Endodermal cell (in vitro differentiated cells): ENCODE measurements around the gene FAM107B. TPM values are rescaled to one million over a fixed set of nuclear protein-coding genes. Genes with fewer than 3 reads are reported as not detected.

Experiments
- DNase-seq: peaks from one replicate; pipeline ENCODE4 v3.0.0-alpha.2; 2017
- H3K27ac ChIP-seq: 2 replicates; pipeline ENCODE4 v1.5.1; 2013; ENCODE audit warnings: mild to moderate bottlenecking, low read depth, low read length, moderate library complexity
- H3K27me3 ChIP-seq: 2 replicates; pipeline ENCODE4 v1.6.1; 2013; ENCODE audit warnings: mild to moderate bottlenecking, low read length, moderate library complexity; ENCODE audit not compliant: insufficient read depth, control insufficient read depth, poor library complexity, severe bottlenecking
- H3K36me3 ChIP-seq: 2 replicates; pipeline ENCODE4 v1.7.0; 2013; ENCODE audit warnings: mild to moderate bottlenecking, low read length, moderate library complexity; ENCODE audit not compliant: control insufficient read depth, insufficient read depth
- H3K4me1 ChIP-seq: one replicate; pipeline ENCODE4 v1.7.0; 2013; ENCODE audit warnings: low read length; ENCODE audit not compliant: control insufficient read depth, insufficient read depth
- H3K4me3 ChIP-seq: 2 replicates; pipeline ENCODE4 v1.5.1; 2013; ENCODE audit warnings: mild to moderate bottlenecking, low read length, moderate library complexity
- H3K9ac ChIP-seq: 2 replicates; pipeline ENCODE4 v1.6.1; 2013; ENCODE audit warnings: mild to moderate bottlenecking, low read length, moderate library complexity; ENCODE audit not compliant: poor library complexity, severe bottlenecking; ENCODE audit errors: extremely low read depth
- H3K9me3 ChIP-seq: 2 replicates; pipeline ENCODE4 v1.6.1; 2013; ENCODE audit warnings: mild to moderate bottlenecking, low read length, moderate library complexity; ENCODE audit not compliant: control insufficient read depth
- H3K27ac Mint-ChIP-seq: 2 replicates; pipeline ENCODE4 v1.8.0; 2020; ENCODE audit warnings: mixed read lengths
- H3K27me3 Mint-ChIP-seq: 2 replicates; pipeline ENCODE4 v1.8.0; 2021; ENCODE audit warnings: mild to moderate bottlenecking, mixed read lengths; ENCODE audit not compliant: insufficient read depth
- H3K36me3 Mint-ChIP-seq: 2 replicates; pipeline ENCODE4 v1.8.0; 2020; ENCODE audit warnings: low read depth, mixed read lengths
- H3K4me1 Mint-ChIP-seq: 2 replicates; pipeline ENCODE4 v1.8.0; 2020; ENCODE audit warnings: mixed read lengths
- H3K4me3 Mint-ChIP-seq: 2 replicates; pipeline ENCODE4 v1.8.0; 2020; ENCODE audit warnings: mild to moderate bottlenecking, moderate library complexity, mixed read lengths
- H3K9me3 Mint-ChIP-seq: 2 replicates; pipeline ENCODE4 v1.8.0; 2020; ENCODE audit warnings: mild to moderate bottlenecking, mixed read lengths
- CTCF ChIP-seq: fragments of 200-600 bp; sonication (generic); conservative IDR thresholded peaks from 2 replicates; pipeline ENCODE4 v1.5.0; 2021; ENCODE audit warnings: antibody characterized with exemption, mild to moderate bottlenecking
- WGBS, 2 experiments: methylation state at CpG; one replicate each; pipeline versions ENCODE4 v1.1.5 to v1.1.7; 2013; ENCODE audit warnings: missing lambda C conversion rate in 2 of 2, mixed read lengths in 1 of 2; ENCODE audit not compliant: insufficient coverage in 1 of 2, insufficient read length in 1 of 2; 5-methylcytosine and 5-hydroxymethylcytosine counted together
- total RNA-seq, 2 donors: library from RNA; stranded (reverse); fragmentation: NEBNext Ultra II Directional in 1 of 2; extraction: Animal tissue kit (Norgen Biotek cat#: 25700) in 1 of 2; gene quantifications; 2 replicates in 1 of 2; 3 replicates in 1 of 2; pipeline ENCODE4 v1.2.1, GENCODE V29; 2021

The FAM107B gene
- total RNA-seq, 2 donors from 2014 or later = 16.0 to 24.0 TPM

GRCh38 chr10:14486777-14487487 is 287.8 kb downstream of the FAM107B start:
- Histone ChIP-seq H3K27me3 (no peaks in the 10 kb centered on the region), H3K27ac (no peak overlapping the region), H3K36me3 (no peaks in the 10 kb centered on the region), H3K9me3 (no peaks in the 10 kb centered on the region), H3K4me1 (no peaks in the 10 kb centered on the region), H3K4me3 (no peak overlapping the region), H3K9ac (no peak overlapping the region)
- TF ChIP-seq CTCF = no peak
- H3K27ac Mint-ChIP-seq = no peak overlapping the region
- H3K27me3 Mint-ChIP-seq = no peaks in the 10 kb centered on the region
- no peaks in the 10 kb centered on the region for H3K4me1 Mint-ChIP-seq
- H3K9me3 Mint-ChIP-seq = peaks cover 9% of the 10 kb centered on the region
- no peak for DNase-seq
- H3K36me3 Mint-ChIP-seq = no peaks in the 10 kb centered on the region
- H3K4me3 Mint-ChIP-seq = no peak overlapping the region
- WGBS, 2 experiments = 86 to 89% methylated on average over 9 to 13 of the region's 13 CpGs

- Mint-ChIP-seq H3K27ac (no peak overlapping the region), H3K4me3 (no peak overlapping the region), H3K9me3 (peaks cover 9% of the 10 kb centered on the region), H3K4me1 (no peaks in the 10 kb centered on the region), H3K36me3 (no peaks in the 10 kb centered on the region), H3K27me3 (no peaks in the 10 kb centered on the region)
- TF ChIP-seq CTCF = no peak
- 95 to 100% methylated on average over 3 to 4 of the region's 5 CpGs for WGBS, 2 experiments
- no peak overlapping the region for H3K4me3 ChIP-seq
- DNase-seq = no peak
- no peaks in the 10 kb centered on the region for H3K27me3 ChIP-seq
- no peaks in the 10 kb centered on the region for H3K9me3 ChIP-seq
- no peak overlapping the region for H3K27ac ChIP-seq
- H3K9ac ChIP-seq = no peak overlapping the region
- no peaks in the 10 kb centered on the region for H3K36me3 ChIP-seq
- no peaks in the 10 kb centered on the region for H3K4me1 ChIP-seq
Measured at GRCh38 chr10:14485986-14486385, 288.7 kb downstream of the FAM107B start.

GRCh38 chr10:14483417-14483816 is 291.3 kb downstream of the FAM107B start:
- Histone ChIP-seq H3K4me3 (no peak overlapping the region), H3K9ac (no peak overlapping the region), H3K27ac (no peak overlapping the region), H3K36me3 (no peaks in the 10 kb centered on the region), H3K4me1 (no peaks in the 10 kb centered on the region), H3K27me3 (no peaks in the 10 kb centered on the region), H3K9me3 (no peaks in the 10 kb centered on the region)
- no peak overlapping the region for H3K4me3 Mint-ChIP-seq
- TF ChIP-seq CTCF = no peak
- 95 to 100% methylated on average over 3 to 5 of the region's 5 CpGs for WGBS, 2 experiments
- H3K9me3 Mint-ChIP-seq = peaks cover 9% of the 10 kb centered on the region
- DNase-seq = no peak
- H3K27me3 Mint-ChIP-seq = no peaks in the 10 kb centered on the region
- peaks cover 2% of the 10 kb centered on the region for H3K4me1 Mint-ChIP-seq
- no peaks in the 10 kb centered on the region for H3K36me3 Mint-ChIP-seq
- H3K27ac Mint-ChIP-seq = no peak overlapping the region
